HG02623 (cell line): ENCODE data around the gene YWHAB.
"Not testable (repeated sequence)": the region's sequence is repeated elsewhere in the genome, so short reads cannot be mapped to it uniquely, and the experiment has no call there.

ENCODE experiments used
- ATAC-seq: cut with Tn5 transposase; IDR thresholded peaks from one replicate; pipeline ENCODE4 v1.9.1; 2021; ENCODE audit warnings: moderate library complexity; ENCODE audit not compliant: unreplicated experiment

The YWHAB gene

DNA sequence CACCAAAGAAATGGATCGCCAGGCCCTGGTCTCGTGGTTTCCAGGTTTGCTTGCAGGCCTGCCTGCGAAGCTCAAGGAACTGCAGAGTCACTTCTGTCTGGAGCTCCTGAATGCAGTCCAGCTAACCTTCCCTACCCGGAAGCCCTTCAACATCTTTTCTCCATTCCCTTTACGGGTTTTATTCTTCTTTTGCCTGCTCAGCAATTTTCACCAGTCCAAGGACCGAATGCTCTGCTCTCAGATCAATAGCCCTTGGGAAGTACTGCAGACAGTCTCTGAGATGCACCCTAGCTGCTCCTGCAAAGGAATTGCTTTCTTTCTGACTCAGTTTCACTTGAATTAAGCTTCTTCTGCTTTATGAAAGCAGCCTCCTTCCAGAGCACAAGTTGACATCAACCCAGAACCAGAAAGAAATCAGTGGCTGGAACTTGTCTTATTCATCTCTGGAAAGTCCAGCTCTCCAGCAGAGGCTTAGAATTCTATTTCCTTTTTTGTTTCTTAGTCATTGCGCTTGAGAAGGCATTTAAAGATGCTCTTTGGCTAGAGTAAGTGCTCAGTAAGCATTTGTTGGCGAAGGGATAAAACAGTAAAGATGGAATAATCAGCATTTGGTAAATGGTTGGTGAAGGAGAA is 18.7 kb upstream of the YWHAB start:
- ATAC-seq: no peak

GRCh38 chr20:44869471-44869870 is 16.0 kb upstream of the YWHAB start:
- no peak for ATAC-seq

DNA sequence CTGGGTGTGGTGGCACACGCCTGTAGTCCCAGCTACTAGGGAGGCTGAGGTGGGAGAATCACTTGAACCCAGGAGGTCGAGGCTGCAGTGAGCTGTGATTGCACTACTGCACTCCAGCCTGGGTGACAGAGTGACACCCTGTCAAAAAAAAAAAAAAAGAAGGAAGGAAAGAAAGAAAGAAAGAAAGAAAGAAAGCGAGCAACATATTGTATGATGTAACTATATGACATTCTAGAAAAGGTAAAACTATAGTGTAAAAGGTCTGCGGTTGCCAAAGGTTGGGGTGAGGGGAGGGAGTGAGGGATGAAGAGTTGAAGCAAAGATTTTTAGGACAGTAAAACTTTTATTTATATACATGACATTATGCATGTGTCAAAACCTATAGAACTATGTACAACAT is 3.1 kb upstream of the YWHAB start:
- ATAC-seq: not testable (repeated sequence)

DNA sequence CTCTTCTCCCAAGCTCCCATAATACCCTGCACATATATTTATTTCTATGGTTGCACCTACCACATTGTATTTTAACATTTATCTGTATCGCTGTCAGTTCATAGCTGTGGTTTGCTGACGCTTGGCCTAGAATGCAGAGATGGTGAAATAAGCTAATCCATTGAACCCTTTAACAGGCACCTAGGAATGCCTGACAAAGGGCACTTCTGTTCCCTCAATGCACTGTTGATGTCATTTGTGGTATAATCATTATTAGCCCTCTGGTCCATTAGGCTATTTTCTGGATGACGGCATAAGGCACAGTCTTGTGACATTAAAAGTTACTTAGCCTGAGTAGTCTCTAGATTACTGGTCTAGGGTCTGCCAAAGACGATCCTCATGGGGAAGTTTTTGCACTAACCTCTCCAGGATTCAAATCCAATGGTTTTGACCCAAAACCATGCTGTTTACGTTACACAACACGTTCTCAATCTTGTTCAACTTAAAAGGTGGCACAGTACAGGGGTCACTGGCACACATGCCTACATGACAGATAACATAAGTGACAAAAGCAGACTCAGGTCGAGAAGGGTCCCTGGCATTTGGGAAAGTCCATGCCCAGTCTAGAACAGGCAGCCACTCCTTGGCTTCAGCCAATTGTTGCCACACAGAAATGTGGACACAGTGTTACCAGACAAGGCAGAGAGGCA is 2.1 kb upstream of the YWHAB start:
- ATAC-seq: no peak

DNA sequence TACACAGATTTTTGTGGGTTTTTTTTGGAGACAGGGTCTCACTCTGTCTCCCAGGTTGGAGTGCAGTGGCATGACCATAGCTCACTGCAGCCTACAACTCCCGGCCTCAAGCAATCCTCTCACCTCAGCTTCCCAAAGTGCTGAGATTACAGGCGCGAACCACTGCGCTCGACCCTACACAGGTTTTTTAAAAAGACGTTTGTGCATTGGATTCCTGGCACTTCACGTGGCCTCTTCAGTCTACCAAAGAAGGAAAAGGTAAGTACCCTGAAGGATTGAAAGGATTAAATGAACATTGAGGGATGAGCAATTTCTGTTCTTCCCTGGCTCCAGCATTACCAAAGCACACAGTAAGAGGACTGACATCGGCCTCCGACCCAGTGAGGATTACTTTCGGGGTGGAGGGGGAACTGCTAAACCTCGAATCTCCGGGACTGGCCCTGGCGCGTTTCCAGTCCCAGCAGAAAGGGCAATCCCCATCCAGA is 556 bp upstream of the YWHAB start:
- ATAC-seq: no peak

DNA sequence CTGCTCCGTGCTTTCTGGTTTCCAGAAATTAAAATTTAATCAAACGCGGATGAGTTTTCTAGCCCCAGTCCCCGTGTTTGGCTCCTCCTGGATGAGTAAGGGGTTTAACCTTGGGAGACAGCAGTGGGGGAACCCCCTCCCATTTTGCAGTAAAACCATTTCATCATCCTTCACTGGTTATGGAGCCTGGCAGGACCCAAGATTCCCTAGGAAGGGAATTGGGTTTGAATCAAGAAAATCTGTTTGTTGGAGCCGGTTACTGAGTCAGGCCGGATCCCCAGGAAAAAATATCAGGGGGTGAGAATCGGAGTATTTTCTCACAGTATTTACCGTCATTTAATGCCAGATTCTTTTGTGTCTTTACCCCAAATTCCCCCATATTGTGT is 754 bp downstream of the YWHAB start:
- no peak for ATAC-seq

DNA sequence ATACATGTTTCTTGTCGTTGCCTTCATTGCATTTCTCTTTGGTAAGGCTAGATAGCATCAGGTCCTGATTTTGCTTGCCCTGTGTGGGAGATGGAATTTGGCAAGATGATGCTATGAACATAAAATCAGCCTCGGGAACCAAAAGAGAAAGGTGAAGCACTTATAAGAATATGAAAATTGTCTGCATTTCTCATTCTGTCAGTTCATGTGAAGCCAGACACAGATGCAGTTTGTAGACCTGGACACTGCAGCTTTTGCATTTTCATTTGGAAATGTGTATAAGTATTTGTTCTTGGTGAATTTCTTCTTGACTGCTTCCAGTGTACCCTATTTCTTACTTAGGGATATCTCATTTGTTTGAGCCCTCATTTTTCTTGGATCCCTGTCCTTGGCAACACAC is 1.3 kb downstream of the YWHAB start:
- no peak for ATAC-seq

GRCh38 chr20:44887466-44887865 is 2.0 kb downstream of the YWHAB start:
- no peak for ATAC-seq

DNA sequence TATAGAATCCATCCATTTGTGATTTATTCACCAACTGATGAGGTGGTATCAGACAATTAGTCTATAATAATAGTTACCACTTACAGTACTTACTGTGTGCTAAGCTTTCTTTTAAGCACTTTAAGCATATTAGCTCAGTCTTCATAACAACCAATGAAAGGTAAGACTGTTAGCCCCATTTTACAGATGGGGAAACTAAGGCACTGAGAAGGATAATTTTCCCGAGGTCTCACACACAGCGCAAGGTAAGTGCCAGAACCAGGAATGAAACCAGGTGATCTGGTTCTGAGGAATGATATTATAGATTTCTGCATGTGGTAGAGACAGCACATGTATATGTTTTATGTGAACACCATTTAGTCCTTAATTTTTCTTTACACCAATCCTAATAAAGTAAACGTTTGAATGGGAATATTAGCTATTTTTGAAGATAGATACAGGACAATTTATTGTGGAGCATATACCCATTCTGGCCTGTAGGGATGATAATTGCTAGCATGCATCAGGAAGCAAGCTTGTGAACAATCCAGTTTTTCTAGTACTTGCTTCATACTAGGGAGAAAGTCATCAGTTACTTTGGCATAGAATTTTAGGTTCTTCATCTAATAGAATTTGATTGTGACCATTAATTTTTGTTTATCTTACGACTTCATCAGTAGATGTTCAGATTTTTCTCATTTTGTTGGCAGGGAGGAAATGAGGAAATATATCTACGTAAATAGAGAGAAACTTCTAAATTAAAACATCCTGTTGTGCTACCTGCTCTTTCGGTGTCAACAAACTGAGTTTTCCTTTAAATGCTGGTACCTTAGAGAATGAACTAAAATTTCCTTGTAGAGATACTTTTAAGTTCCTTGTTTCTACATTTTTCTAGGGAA is 3.0 kb downstream of the YWHAB start:
- no peak for ATAC-seq

DNA sequence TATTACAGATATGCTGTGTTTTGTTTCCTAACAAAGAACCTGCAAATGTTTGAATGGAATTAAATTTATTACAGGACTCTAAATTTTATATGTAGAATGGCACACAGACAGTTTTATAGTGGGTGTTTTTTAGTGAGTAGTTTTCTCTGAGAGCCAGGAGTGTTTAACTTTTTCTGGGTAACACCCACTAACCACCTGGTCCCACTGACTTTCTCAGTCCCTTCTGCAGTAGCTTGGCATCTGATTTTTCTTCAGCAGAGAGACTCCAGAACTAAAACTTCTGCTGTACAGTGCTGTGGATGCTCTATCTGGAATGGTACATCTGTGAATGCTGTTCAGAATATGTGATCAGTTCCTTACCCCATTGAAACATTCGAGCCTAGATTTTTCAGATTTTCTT is 6.3 kb downstream of the YWHAB start:
- ATAC-seq: no peak

- ATAC-seq: no peak
Measured at GRCh38 chr20:44894959-44895358, 9.5 kb downstream of the YWHAB start.

- no peak for ATAC-seq
Measured at GRCh38 chr20:44896583-44896982, 11.1 kb downstream of the YWHAB start.

- no peak for ATAC-seq
Measured at GRCh38 chr20:44897133-44897532, 11.6 kb downstream of the YWHAB start.

DNA sequence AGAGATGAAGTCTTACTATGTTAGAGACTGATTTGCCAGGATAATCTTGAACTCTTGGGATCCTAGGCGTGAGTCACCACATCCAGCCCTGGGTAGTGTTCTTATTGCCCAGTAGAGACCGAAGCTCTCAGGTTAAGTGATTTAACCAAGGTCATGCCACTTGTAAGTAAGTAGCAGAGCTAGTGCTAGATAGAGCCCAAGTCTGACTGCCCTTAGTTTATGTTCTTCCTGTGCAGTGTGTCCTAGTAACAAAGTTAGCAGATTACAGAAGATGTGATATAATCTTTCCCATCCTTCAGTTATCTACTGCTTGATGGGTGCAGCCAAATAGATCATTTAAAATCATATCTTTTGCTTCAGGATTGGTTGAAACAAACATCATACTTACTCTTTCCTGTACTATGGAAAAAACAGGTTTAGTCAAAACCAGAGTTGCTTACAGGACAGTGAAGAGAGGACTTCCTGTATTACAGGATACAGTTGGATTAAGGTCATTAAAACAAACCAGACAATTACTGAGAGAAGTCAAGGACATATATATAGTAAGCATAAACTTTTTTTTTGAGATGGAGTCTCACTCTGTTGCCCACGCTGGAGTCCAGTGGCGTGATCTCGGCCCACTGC is 14.8 kb downstream of the YWHAB start:
- ATAC-seq: no peak

DNA sequence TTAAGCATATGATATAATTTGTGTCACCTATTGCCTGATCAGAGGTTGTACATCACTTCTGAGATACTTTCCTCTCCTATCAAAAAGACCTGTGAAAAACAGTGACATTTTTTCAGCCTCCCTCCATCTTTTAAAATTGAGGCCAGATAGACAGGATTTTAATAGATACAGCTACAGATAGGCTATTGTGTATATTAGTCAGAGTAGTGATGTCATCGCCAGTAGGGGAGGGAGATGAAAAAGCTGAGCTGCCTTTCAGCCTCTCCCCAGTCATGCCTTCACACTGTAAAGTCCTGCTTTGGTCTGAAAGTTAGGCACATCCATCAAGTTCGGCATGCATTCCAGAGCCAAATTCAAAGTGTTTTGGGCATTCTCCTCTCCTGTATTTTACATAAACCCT is 16.5 kb downstream of the YWHAB start:
- ATAC-seq: no peak

DNA sequence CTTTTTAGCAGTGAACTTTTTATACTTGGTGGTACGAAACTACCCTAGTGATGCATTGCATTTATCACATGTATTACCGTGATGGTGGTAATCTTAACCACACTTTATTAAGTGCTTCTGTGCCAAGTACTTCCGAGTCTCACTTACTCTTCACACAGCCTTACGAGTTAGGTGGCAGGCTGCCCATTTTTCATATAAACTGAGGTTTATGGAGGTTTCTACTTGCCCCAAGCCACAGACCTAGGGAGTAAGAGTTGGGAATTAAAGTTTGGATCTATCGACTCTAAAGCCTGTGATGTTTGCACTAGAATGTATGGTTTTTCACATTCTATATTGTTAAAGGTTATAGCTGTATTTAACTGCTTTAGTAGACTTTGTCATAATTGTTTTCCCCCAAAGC is 18.9 kb downstream of the YWHAB start:
- ATAC-seq: no peak

DNA sequence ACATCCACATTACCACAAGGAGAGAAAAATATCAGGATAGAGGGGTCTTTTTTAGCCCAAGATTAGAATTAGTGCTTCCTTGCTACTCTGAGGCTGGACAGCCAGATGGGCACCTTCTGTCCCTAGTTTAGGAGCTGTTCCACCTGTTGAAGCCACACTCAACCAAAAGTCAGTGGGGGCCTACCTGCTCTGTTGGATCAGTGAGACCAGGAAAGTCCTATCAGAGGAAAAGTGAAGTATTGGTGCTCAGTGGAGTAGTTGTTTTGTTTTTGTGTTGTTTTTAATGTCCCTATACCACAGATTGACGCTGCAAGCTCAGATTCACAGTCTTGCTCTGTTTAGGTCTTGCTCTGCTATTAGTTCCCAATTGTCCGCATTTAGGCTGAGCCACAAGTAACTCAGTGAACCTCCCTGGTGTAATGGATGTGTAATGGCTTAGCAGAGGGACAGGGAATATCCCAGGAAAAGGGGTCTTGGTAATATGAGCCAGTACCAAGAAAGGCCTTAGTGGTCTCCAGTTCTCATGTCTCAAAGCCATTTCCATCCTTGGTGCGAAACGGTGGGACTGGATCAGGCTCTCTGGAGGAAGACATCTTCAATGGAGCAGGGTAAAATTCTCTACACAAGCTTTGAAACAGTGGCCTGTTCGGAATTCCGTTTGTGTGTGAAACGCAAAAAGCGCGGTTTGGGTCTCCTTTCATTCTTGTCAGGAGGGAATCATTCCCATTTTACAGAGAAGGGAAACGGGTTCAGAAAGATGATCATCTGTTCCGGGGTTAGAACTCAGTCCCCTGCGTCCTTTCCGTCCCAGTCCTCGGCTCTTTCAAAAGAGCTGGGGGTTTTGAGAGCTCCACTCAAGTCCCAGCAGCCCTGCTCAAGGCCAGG is 23.7 kb downstream of the YWHAB start:
- no peak for ATAC-seq

DNA sequence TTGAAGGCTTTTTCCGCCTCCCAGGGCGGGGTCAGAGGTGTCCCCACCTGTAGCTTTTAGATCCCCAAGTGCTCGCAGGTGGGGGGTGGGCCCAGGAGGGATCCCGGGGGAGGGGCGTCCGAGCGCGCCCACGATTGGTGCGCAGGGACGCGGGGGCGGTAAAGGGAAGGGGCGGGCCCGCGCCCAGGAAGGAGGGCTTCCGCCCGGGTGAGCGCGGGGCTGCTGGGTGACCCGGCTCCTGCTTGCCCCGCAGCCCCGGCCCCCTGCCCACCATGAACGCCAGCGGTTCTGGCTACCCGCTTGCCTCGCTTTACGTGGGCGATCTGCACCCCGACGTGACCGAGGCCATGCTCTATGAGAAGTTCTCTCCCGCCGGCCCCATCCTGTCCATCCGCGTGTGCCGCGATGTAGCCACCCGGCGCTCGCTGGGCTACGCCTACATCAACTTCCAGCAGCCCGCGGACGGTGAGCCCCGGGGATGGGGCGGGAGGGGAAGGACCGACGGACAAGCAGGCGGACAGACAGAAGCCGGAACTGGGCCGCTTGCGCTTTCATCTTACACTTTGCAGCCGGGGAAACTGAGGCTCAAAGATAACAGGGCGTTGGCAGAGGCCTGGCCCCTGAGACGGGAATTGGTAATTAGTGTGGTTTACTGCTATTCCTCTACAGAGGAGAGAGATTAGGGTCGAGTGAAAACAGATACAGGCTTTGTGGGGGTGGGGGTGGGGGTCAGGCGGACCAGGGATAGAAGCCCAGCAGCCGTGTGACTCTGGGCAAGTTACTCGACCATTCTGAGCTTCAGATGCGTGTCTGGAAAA is 24.6 kb downstream of the YWHAB start, which contains the start of gene PABPC1L:
Gene PABPC1L, plus strand, starts transcription at position 189 of the 818 bp plus-strand sequence. Its CDS starts 84 bp downstream, at position 273.
- ATAC-seq: peak; percentile 82

GRCh38 chr20:44910690-44911262 is 25.3 kb downstream of the YWHAB start:
- no peak for ATAC-seq
